GM18526 (cell line): ENCODE measurements around the gene SGK1.

ENCODE experiments used
- POLR2A ChIP-seq: IDR thresholded peaks from 3 replicates; pipeline ENCODE4 v1.6.1; 2011; ENCODE audit not compliant: insufficient read length; ENCODE audit errors: extremely low read depth

SGK1 gene

DNA sequence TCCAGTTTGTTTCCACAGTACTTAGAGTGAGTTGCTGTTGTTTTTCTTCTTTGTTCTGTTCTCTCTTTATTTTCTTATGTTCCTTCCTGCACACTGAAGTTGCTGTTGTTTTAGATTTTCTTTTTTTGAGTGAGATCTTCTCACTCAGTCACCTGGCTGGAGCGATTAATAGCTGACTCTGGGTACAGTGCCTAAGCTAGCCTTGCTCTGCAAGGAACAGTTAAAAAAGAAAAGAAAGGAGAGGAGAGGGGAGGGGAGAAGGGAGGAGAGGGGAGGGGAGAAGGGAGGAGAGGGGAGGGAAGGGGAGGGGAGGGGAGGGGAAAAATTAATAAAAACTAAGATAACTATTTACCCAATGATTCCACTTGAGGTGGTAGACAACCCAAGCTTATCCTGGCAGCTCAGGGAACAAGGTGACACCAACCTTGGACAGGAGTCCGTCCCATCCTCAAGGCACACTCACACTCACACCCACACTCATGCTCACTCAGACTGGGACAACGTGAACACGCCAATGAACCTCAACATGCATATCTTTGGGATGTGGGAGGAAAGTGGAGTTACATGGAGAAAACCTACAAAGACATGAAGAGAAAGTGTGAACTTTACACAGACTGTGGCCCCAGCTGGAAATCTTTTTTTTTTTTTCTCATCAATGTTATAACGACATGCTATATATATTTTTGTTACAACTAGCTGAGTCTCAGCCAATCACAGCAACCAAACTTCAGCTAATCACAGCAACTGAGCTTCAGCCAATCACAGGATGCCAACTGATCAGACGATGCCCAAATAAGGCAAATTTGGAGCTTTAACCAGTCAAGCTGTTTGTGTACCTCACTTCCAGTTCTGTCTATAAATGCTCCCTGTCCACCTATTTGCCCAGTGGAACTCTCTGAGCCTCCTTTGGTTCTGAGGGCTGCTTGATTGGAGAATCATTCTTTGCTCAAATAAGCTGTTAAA is 124.1 kb downstream of the SGK1 start:
- no peak for TF ChIP-seq POLR2A

DNA sequence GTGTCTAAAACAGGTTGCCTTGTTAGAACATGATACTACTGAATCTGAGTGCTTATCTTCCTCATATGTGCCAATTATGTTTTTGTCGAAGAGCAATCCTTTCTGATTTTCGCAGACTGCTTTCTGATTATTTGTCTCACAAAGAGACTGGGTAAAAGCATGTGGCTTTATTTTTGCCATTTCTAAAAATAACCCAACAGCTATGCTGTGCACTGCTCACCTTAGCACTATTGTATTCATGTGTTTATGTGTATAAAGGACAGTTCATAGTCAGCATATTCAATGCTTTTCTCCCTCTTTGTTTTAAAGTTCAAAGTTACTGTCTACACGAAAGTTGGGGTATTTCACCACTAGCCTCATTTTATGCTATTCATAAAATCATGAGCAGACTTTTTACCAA is 127.0 kb downstream of the SGK1 start:
- no peak for TF ChIP-seq POLR2A

DNA sequence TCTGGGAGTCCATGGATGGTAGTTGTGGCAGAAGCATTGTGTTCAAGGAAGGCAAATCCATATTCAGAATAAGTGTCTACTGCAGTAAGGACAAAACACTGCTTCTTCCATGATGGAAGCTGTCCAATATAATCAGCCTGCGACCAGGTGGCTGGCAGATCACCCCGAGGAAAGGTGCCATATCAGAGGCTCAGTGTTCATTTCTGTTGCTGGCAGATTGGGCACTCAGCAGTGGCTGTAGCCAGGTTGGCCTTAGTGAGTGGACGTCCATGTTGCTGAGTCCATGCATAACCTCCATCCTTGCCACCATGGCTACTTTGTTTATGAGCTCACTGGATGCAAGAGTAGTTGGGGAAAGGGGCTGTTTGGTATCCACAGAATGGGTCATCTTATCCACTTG is 130.2 kb downstream of the SGK1 start:
- no peak for TF ChIP-seq POLR2A

DNA sequence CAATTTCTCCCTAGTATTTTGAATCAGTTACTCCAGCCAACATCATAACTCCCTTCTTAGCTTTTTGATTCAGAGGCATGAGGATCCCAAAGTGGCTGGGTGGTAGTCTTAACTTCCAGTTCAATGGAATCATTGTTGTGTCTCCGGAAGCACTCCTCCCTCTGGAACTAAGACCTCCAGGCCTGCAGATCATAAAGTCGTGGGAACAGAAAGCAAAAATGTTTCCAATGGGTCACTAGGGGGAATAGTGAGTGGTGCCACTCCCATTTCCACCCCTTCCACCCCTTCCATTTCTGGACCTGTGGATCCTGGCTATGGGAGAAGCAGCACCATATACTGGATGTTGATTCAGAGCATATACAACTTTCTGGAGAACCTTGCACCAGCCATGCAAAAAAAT is 130.8 kb downstream of the SGK1 start:
- no peak for TF ChIP-seq POLR2A

DNA sequence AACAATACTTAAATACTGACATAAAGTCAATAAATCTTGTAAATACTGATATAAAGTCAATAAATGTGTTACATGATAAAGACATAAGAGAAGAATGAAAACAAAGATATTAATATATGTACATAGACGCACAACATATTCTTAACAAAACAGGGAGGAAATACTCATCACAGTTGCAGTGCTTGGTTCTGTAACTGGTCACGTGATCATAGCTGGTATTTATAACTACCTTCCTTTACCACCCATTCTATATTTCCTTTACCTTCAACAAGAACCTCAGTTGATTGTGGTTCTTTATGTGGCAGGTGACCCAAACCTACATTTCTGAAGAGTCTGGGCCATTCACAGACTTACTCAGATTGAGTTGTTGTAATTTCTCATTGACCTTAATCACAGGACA is 131.6 kb downstream of the SGK1 start:
- no peak for TF ChIP-seq POLR2A

DNA sequence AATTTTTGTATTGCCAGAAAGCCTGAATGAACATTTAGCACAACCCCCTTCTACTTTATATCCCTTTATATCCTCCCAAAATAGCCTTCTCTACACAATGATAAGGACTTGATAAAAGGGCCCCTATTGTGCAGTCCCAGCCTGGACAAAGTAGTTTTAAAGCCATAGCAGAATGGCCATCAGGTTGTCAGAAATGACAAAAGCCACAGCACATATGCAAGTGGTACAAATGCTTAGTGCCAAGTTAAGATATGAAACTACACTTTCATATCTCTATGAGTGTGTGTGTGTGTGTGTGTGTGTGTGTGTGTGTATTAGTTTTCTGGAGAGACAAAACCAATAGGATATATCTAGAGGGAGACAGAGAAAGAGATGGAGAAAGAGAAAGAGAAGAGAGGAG is 132.6 kb downstream of the SGK1 start:
- TF ChIP-seq POLR2A = no peak

DNA sequence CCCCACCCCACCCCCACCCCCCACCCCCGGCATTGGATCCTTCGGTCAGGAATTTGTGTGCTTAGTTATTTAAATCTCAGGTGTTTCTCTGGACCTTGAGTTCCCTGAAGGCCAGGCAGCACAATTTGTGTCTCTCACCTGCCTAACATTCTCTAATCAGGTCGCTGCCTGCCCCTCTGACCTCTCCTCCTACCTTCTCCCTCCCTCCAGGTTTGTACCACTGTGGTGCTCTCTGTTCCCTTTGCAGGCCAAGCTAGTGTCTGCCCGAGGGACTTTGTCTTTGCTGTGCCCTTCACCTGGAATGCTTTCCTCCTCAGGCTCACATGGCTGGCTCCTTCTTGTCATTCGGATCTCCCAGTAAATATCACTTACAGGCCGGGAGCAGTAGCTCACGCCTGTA is 134.1 kb downstream of the SGK1 start:
- TF ChIP-seq POLR2A = no peak

DNA sequence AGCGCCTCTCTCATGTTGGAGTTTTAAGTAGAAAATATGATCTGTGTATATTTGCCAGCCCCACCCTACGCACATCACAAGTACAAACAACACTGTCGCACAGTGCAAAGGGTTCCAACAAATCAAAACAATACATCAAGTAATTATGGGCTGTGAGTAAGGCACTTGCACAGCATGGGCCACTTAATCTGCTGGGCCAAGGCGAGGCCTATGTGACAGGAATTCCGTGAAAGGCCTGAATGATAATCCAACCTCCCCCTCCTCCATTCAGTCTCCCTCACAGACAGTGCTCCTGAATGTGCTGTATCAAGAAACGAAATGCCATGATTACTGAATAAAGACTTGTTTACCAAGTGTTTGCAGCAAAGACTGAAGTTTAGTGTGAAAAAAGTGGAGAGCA is 135.4 kb downstream of the SGK1 start:
- TF ChIP-seq POLR2A = no peak

DNA sequence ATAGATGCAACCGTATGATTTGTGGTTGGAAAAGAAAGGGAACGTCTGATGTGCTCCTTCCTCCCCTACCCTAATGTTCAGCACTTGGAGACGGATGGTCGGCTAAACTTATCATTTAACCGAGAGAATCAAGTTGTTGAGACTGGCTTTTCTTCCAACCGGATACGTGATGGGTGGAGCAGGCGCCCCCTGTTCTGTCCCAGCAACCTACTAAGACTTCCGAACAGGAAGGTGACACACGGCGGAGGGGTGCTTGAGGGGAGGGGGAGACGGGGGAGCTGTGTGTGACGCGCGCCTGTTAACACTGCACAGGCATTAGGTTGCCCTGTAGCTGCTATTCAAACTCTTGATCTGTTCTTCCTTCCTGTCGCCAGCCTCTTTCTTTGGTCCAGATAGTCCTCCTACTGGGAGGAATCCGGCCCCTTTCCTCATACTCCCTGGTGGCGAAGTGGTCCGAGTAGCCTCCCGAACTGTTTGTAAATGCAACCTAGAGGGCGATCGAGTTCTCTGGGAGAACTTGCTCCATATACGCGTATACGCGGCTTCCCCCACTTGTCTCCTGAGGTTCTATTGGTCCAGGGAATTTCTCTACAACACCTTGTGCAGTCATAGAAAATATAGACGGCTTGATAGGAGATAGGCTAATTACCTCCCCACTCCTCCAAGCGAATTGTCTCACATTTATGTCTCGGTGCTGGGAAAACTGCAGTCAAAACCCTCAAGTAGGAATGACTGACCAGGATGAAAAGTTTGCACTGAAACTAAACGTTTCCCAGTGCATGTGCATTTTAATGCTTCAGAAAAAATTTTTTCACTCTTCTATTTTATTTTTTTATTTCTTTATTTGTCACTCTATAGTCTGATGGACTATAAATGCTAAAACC is 139.5 kb downstream of the SGK1 start:
- no peak for TF ChIP-seq POLR2A

DNA sequence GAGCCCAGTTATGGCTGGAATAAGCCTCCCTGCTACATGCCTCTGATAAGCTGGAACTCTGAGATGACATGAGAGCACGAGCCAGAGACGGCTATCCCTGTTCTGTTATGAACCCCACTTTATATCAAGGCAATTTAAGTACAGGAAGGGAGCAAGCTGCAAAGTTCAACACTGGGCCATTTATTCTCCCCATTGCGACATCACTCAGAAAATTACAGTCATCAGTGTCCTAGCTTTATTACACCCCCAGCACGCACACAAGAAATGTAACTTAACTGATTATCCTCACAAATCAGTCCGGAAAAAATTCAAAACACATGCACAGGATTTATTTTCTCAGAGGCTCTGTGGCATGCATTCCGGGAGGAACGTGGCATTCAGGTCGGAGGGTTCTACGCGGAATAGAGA is 140.2 kb downstream of the SGK1 start:
- no peak for TF ChIP-seq POLR2A

DNA sequence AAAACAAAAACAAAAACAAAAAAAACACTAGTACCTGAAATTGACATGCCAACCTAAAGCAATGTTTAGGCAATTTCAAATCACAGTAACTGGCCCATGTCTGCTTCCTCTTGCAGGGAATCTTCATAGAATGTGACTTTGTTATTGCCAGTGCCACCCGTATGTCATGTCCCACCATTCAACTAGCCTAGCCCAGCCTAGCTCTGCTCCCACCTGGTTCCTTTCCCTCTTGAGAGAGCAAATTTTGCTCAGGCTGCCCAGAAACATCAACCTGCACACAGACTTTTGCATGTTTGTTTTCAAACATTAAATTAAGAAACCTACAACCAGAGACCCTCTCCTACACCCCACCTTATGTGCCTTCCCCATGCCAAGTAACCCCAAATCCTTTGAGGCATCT is 140.7 kb downstream of the SGK1 start:
- no peak for TF ChIP-seq POLR2A

DNA sequence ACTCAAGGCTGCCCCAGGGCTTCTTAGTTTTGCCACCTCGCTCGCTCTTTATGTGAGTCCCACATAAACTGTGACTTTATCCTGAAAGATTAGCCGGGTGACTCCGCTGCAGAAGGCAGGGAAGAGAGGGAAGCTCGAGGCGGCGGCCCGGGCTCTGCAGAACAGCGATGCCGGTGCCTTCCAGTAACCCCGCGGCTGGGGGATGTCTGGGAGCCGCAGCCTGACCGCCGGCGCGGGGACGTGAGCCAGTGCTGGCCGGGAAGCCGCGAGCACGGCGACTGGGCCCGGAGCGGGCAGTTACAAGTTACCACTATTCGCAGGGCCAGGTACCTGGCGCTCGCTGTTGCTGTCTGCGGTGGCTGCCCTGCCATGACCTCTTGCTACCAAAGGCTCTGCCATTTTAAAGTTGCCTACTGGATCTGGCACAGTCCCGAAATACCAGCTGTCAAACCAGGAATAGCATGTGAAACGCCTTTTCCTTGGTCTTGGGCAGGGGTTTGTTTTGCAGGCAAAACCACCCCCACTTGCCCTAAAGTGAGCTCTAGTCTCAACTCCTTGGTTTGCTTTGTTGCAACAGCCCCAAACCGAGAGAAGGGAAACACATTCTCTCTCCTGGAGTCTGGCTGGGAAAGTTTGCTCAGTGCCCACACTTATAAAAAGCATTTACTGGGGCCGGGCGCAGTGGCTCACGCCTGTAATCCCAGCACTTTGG is 141.5 kb downstream of the SGK1 start:
- no peak for TF ChIP-seq POLR2A

DNA sequence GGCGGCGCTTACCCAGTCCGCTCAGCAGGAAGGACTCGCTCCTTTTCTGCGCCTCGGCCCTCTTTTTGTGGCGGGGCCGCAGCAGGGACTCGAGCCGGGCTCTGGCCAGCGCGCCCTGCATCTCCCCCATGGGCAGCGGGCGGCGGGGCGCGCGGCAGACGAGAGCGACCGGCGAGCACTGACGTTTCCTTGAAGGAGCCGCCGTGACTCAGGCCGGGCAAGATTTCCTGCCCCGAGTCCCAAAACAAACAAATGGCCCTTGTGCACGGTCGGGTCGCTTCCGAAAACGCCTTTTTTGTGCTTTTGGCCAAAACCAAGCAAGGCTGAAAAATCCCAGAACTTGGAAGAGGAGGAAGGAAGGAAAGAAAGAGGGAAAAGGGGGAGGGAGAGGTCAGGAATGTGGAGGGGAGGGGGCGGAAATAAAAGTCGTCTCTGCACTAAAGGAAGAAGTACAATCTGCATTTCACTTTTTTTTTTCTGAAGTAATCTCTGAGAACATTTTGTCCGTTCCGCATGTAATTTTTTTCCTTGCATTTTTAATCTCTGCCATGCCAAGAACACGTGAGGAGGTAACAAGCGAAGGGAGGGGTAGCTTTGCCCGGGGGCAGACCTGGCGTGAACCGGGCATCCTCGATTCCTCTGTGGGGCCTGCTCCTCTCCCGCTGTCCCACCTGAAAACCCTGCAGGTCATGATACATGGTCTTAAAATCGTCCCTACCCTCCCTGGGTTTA is 142.2 kb downstream of the SGK1 start:
- TF ChIP-seq POLR2A = no peak

DNA sequence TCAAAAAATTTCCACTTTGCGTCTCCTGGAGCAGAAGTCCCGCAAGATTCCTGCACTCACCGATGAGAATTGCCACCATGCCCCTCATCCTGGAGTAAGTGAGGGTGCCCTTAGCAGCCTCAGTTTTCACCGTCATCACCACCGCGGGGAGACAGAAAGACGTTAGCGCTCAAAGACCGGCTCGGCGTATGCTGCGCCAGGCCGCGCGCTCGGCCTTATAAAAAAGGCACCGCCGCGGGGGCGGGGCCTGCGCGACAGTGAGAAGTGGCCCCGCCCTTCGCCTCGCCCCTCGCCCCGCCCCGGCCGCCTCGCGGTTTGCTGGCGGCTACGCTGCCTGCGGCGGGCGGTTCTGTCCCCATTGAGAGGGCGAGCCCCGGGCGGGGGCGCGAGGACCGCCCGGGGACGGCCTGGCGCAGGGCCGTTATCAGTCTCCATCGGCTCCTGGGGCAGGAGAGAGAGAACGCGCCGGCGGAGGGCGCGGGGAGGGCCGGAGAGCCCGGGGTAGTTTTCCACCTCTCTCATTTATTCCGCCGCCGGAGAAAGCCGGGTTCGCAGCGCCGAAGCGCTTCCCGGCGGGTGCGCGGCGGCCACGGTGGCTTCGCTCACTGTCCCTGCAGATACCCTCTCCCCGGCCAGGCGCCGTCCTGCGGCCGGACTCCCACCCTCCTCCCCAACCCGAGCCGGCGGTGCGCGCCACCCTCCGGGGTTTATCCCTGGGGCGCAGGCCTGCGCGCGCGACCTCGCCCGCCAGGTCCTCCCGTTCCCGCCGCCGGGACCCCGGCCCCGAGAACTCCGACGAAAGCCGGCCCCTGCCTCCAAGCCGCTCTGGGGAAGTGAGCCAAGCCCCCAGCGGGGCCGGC is 143.0 kb downstream of the SGK1 start:
- TF ChIP-seq POLR2A = peak; percentile 94
